H1 (cell line): ENCODE measurements around the gene IZUMO4. TPM values are rescaled to one million over a fixed set of nuclear protein-coding genes. Genes with fewer than 3 reads are reported as not detected.

Experiments used
- CHD7 ChIP-seq: fragments of 300-600 bp; sonication (generic); IDR thresholded peaks from 2 replicates; pipeline ENCODE4 v1.7.1; 2012; ENCODE audit warnings: low read length, moderate library complexity, mild to moderate bottlenecking, inconsistent platforms; ENCODE audit not compliant: insufficient replicate concordance
- CTCF ChIP-seq, 3 experiments: IDR thresholded peaks; 1 replicate in 2 of 3; 2 replicates in 1 of 3; pipeline versions ENCODE4 v1.5.1 to v1.6.1; 2011; ENCODE audit warnings: low read length in 3 of 3, mild to moderate bottlenecking in 3 of 3, inconsistent platforms in 2 of 3, low read depth in 1 of 3, moderate library complexity in 1 of 3; ENCODE audit not compliant: insufficient read depth in 1 of 3; ENCODE audit errors: control extremely low read depth in 1 of 3
- GTF2F1 ChIP-seq: IDR thresholded peaks from 2 replicates; pipeline ENCODE4 v1.6.1; 2012; ENCODE audit warnings: low read depth, low read length, improper control_type of control experiment, borderline replicate concordance
- NRF1 ChIP-seq: IDR thresholded peaks from 2 replicates; pipeline ENCODE4 v1.6.1; 2011; ENCODE audit warnings: mild to moderate bottlenecking, low read depth, low read length, improper control_type of control experiment
- POLR2A ChIP-seq, 2 experiments: IDR thresholded peaks; 1 replicate in 1 of 2; 2 replicates in 1 of 2; pipeline ENCODE4 v1.6.1; 2011; ENCODE audit warnings: low read depth in 2 of 2, low read length in 2 of 2, mild to moderate bottlenecking in 2 of 2; ENCODE audit errors: control extremely low read depth in 1 of 2
- SIRT6 ChIP-seq: IDR thresholded peaks from one replicate; pipeline ENCODE4 v1.7.1; 2012; ENCODE audit warnings: low read length, inconsistent platforms
- SP2 ChIP-seq: IDR thresholded peaks from 2 replicates; pipeline ENCODE4 v1.6.1; 2012; ENCODE audit warnings: mild to moderate bottlenecking, low read length, inconsistent platforms
- SRF ChIP-seq: IDR thresholded peaks from 2 replicates; pipeline ENCODE4 v1.6.1; 2011; ENCODE audit warnings: mild to moderate bottlenecking, low read depth, low read length, moderate library complexity
- polyA plus RNA-seq, 7 experiments: library from polyadenylated mRNA; depleted of rRNA in 3 of 7; stranded (reverse) in 5 of 7; unstranded in 2 of 7; fragments of >200 nt in 5 of 7; fragments of 200-250 nt in 2 of 7; gene quantifications; 1 replicate in 5 of 7; 2 replicates in 1 of 7; 4 replicates in 1 of 7; pipeline versions ENCODE4 v1.2.1 to v1.2.3, GENCODE V29; 2011 to 2013; ENCODE audit warnings: missing spikeins in 2 of 7, mixed read lengths in 2 of 7
- total RNA-seq: library from RNA; stranded (reverse); fragmentation: NEBNext Ultra II Directional; extraction: Animal tissue kit (Norgen Biotek cat#: 25700); gene quantifications from 2 replicates; pipeline ENCODE4 v1.2.1, GENCODE V29; 2021

The IZUMO4 gene
- total and polyA plus RNA-seq, 2 of the 8 experiments (the other 6 are each of a cell fraction or from before 2014, with no cell fraction given): 1.8 to 1.9 TPM

GRCh38 chr19:2101417-2102335, 5.0 kb downstream of the IZUMO4 start (continued):
- TF ChIP-seq CTCF (IDR thresholded peaks at IDR 0.05; ENCODE audit: control extremely low read depth in 1 of 3, insufficient read depth in 1 of 3, low read depth in 1 of 3, low read length in 3 of 3) (no peak), CHD7 (no peak), SP2 (no peak), SRF (no peak), SIRT6 (no peak), GTF2F1 (no peak), POLR2A (IDR thresholded peaks at IDR 0.05; ENCODE audit: control extremely low read depth in 1 of 2, low read depth in 2 of 2, low read length in 2 of 2) (no peak), NRF1 (no peak)
